Lower lobe of right lung (tissue), 2 donors: ENCODE results near the gene SNX20. TPM values are rescaled to one million over a fixed set of nuclear protein-coding genes. Genes with fewer than 3 reads are reported as not detected.
A peak's percentile ranks its signal among the peaks of the same experiment; 100 is the strongest.

Experiments
- ATAC-seq, 2 donors: fragments of 200-7000 bp; cut with Tn5 transposase; one replicate each; pipeline ENCODE4 v1.9.1; 2020 to 2022; ENCODE audit warnings: mild to moderate bottlenecking in 2 of 2, moderate library complexity in 2 of 2
- DNase-seq: peaks from one replicate; pipeline ENCODE4 v3.0.0-alpha.2; 2020
- H3K27ac ChIP-seq: fragments of 200-600 bp; one replicate; pipeline ENCODE4 v1.8.0; 2022
- H3K27me3 ChIP-seq: fragments of 200-600 bp; one replicate; pipeline ENCODE4 v1.8.0; 2022; ENCODE audit warnings: low read depth
- H3K36me3 ChIP-seq: fragments of 200-600 bp; one replicate; pipeline ENCODE4 v1.8.0; 2022; ENCODE audit warnings: mild to moderate bottlenecking
- H3K4me1 ChIP-seq: fragments of 200-600 bp; one replicate; pipeline ENCODE4 v1.8.0; 2022
- H3K4me3 ChIP-seq: fragments of 200-600 bp; one replicate; pipeline ENCODE4 v1.8.0; 2022; ENCODE audit warnings: mild to moderate bottlenecking
- H3K9me3 ChIP-seq: fragments of 200-600 bp; one replicate; pipeline ENCODE4 v1.8.0; 2022
- intact Hi-C: fragments of 100-400 bp; cut with DNase I; formaldehyde crosslinking; loops from one replicate; pipeline ENCODE4 v1.11.0; 2022
- total RNA-seq: library from RNA; stranded (reverse); fragmentation: NEBNext Ultra II Directional; extraction: Animal tissue kit (Norgen Biotek cat#: 25700); gene quantifications from one replicate; pipeline ENCODE4 v1.2.1, GENCODE V29; 2021
- TF ChIP-seq, protein P1 (sequence below): fragments of 200-600 bp; IDR thresholded peaks from one replicate; pipeline ENCODE4 v1.8.0; 2022; ENCODE audit warnings: antibody characterized with exemption, mild to moderate bottlenecking
- donor health status: DM: no; HTN: yes; CAD: no; lungs with severe emphysema.

SNX20 gene
- total RNA-seq, 1 donor from 2014 or later: 15.4 TPM

DNA sequence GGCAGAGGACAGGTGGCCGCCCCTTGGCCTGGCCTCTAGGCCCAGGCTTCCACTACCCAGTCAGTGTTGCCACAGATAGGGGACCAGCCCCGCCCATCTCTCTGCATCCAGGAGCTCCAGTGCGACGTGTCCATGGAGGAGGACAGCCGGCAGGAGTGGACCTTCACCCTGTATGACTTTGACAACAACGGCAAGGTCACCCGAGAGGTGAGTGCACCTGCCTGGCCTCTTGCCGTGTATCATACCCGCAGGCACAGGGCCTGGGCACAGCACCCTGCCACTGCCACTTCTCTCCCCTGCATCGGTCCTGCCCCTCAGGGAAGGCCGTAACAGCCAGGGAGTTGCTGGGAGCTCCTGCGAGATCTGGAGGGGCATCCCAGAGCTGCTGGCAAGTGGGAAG, 55.7 kb downstream of the SNX20 start:
- no peaks in the 10 kb centered on the region for H3K9me3 ChIP-seq
- ATAC-seq (no peak), DNase-seq (no peak)
- H3K27ac ChIP-seq: no peak overlapping the region
- peaks cover 21% of the 10 kb centered on the region for H3K4me1 ChIP-seq
- TF ChIP-seq, protein P1, sequence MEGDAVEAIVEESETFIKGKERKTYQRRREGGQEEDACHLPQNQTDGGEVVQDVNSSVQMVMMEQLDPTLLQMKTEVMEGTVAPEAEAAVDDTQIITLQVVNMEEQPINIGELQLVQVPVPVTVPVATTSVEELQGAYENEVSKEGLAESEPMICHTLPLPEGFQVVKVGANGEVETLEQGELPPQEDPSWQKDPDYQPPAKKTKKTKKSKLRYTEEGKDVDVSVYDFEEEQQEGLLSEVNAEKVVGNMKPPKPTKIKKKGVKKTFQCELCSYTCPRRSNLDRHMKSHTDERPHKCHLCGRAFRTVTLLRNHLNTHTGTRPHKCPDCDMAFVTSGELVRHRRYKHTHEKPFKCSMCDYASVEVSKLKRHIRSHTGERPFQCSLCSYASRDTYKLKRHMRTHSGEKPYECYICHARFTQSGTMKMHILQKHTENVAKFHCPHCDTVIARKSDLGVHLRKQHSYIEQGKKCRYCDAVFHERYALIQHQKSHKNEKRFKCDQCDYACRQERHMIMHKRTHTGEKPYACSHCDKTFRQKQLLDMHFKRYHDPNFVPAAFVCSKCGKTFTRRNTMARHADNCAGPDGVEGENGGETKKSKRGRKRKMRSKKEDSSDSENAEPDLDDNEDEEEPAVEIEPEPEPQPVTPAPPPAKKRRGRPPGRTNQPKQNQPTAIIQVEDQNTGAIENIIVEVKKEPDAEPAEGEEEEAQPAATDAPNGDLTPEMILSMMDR: no peak
- no peaks in the 10 kb centered on the region for H3K27me3 ChIP-seq
- intact Hi-C loops: no loop called here
- peaks cover 3% of the 10 kb centered on the region for H3K36me3 ChIP-seq
- H3K4me3 ChIP-seq: no peak overlapping the region

DNA sequence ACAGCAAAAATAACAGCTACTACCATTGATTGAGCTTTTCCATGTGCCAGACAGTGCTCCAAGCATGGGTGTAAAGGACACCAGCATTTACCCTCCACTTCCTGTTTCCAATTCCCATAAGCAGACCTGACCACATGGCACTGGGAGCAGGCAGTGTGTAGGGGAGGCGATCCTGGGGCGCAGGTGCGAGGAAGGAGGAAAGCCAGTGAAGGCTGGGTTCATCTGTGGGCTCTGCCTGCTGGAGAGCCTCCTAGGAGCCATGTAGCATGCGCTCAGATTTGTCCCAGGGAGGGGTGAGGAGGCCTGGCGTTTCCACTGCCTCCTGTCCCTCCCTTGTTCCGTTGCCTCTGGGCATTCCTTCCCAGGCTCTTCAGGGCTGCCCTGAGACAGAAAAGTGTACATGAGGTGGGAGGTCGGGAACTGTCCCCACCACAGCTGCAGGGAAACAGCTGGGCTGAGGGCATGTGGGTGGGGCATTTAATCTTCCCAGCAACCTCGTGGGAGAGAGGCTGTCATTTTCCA, 56.6 kb downstream of the SNX20 start:
- intact Hi-C loops: no loop called here
- no peak overlapping the region for H3K27ac ChIP-seq
- H3K4me1 ChIP-seq: peaks cover 21% of the 10 kb centered on the region
- no peak for ATAC-seq
- no peak for DNase-seq
- H3K4me3 ChIP-seq: no peak overlapping the region
- peaks cover 3% of the 10 kb centered on the region for H3K36me3 ChIP-seq
- TF ChIP-seq, protein P1: no peak
- no peaks in the 10 kb centered on the region for H3K27me3 ChIP-seq
- no peaks in the 10 kb centered on the region for H3K9me3 ChIP-seq

DNA sequence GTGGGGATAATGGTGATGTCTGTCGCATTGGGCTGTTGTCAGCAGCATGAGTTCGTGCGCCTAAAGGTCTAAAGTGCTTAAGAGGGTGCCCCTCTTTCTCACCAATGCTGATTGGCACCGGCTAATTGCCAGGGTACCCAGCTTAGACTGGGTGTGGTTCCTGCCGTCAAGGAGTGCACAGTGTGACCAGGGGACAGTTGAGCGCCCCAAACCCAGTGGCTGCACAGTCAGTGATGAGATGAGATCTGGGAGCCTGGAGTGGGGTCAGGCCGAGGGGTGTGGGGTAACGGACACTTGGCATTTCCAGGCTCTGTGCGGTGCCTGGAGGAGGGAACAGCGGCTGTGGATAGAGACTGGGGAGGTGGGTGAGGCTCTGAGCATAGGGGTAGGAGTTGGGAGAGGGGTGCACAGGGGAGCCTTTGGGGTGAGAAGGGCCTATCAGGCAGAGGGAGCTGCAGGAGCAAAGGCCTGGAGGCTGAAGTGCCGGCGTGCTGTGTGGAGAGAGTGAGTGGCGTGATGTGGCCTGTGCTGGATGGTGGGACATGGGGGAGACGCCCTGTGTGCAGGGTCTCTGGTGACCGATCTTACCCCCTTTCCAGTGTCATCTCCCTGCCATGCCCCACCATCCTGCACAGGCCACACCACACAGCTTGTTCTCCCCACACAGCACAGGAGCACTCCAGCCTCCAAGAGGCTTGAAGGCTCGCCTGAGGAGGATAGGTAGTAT, 58.3 kb downstream of the SNX20 start:
- Histone ChIP-seq H3K9me3 (no peaks in the 10 kb centered on the region), H3K27ac (no peak overlapping the region), H3K4me1 (peaks cover 21% of the 10 kb centered on the region), H3K4me3 (no peak overlapping the region), H3K36me3 (peaks cover 3% of the 10 kb centered on the region), H3K27me3 (no peaks in the 10 kb centered on the region)
- DNase-seq (no peak), ATAC-seq (peak in 1 of 2 donors; percentile 3)
- TF ChIP-seq, protein P1: no peak
- intact Hi-C loops: no loop called here

DNA sequence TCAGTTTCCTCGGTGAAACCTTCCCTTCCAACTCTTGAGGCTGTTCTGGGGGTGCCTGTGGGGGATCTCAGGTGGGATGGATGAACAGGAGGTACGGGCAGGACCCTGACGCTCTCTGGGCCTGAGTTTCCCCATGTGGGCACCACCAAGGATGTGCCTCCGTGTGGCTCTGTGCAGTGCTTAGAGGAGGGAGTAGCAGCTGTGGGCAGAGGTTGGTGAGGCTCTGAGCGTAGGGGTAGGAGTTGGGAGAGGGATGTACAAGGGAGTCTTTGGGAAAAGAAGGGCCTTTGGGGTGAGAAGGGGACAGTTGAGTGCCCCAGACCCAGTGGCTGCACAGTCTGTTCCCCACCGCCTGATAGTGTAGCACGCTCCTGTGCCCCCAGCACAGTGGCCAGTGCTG, 59.1 kb downstream of the SNX20 start:
- peaks cover 17% of the 10 kb centered on the region for H3K4me1 ChIP-seq
- DNase-seq (no peak), ATAC-seq (no peak)
- H3K4me3 ChIP-seq: no peak overlapping the region
- H3K36me3 ChIP-seq: peaks cover 3% of the 10 kb centered on the region
- intact Hi-C loops: no loop called here
- no peaks in the 10 kb centered on the region for H3K27me3 ChIP-seq
- no peak overlapping the region for H3K27ac ChIP-seq
- H3K9me3 ChIP-seq: no peaks in the 10 kb centered on the region
- TF ChIP-seq, protein P1: no peak

Other genes starting within 250 kb of the SNX20 start
- 30.7 TPM for gene NKD1, start 132.9 kb downstream of the SNX20 start, total RNA-seq
- gene NOD2, start 12.3 kb upstream of the SNX20 start, total RNA-seq: 13.2 TPM
- gene CYLD, start 60.8 kb upstream of the SNX20 start, total RNA-seq: 45.8 TPM